CD4-positive, alpha-beta memory T cell (primary cell): ENCODE results near the gene KPNA1. TPM values are rescaled to one million over a fixed set of nuclear protein-coding genes. Genes with fewer than 3 reads are reported as not detected.

Source experiments
- polyA plus RNA-seq, 2 donors: library from polyadenylated mRNA; unstranded; fragments of 300-500 nt; fragmentation: Illumina TruSeq; gene quantifications; one replicate each; pipeline ENCODE4 v1.2.3, GENCODE V29; 2021
- total RNA-seq, 2 experiments: library from RNA; stranded (reverse); gene quantifications; one replicate each; pipeline ENCODE4 v1.2.3, GENCODE V29; 2021

The KPNA1 gene
- total and polyA plus RNA-seq, 4 experiments from 2014 or later, result 45.6 to 71.5 (median 59.4) TPM

Other genes starting within 250 kb of the KPNA1 start
- gene CSTA, start 189.7 kb downstream of the KPNA1 start, total RNA-seq, result under 1 TPM; 0.61 TPM
- gene CSTA, start 189.7 kb downstream of the KPNA1 start, polyA plus RNA-seq, result not detected
- gene MIX23, start 131.7 kb downstream of the KPNA1 start, total RNA-seq, result 10 to 100 TPM; 23.4 to 25.1 TPM
- 1 to 10 TPM; 5.3 to 8.9 TPM for gene MIX23, start 131.7 kb downstream of the KPNA1 start, polyA plus RNA-seq
- 10 to 100 TPM; 31.1 to 32.8 TPM for gene FAM162A, start 130.8 kb downstream of the KPNA1 start, total RNA-seq
- 100 to 1,000 TPM in 1 of 2 donors, 10 to 100 TPM in 1; 96.6 to 136 TPM for gene FAM162A, start 130.8 kb downstream of the KPNA1 start, polyA plus RNA-seq
- 10 to 100 TPM; 19.2 to 19.4 TPM for gene WDR5B, start 98.9 kb downstream of the KPNA1 start, total RNA-seq
- gene WDR5B, start 98.9 kb downstream of the KPNA1 start, polyA plus RNA-seq, result 1 to 10 TPM; 1.0 to 2.3 TPM
- 10 to 100 TPM; 24.0 to 26.0 TPM for gene PARP9, start 49.4 kb upstream of the KPNA1 start, total RNA-seq
- gene PARP9, start 49.4 kb upstream of the KPNA1 start, polyA plus RNA-seq, result 10 to 100 TPM; 23.1 to 43.4 TPM
- gene DTX3L, start 49.4 kb upstream of the KPNA1 start, total RNA-seq, result 10 to 100 TPM; 49.3 to 51.0 TPM
- 10 to 100 TPM; 14.8 to 34.4 TPM for gene DTX3L, start 49.4 kb upstream of the KPNA1 start, polyA plus RNA-seq
- gene PARP15, start 62.7 kb upstream of the KPNA1 start, total RNA-seq, result 10 to 100 TPM; 74.5 to 78.0 TPM
- gene PARP15, start 62.7 kb upstream of the KPNA1 start, polyA plus RNA-seq, result 10 to 100 TPM in 1 of 2 donors, 1 to 10 TPM in 1; 7.6 to 11.9 TPM
- 10 to 100 TPM; 68.7 to 79.6 TPM for gene PARP14, start 165.9 kb upstream of the KPNA1 start, total RNA-seq
- gene PARP14, start 165.9 kb upstream of the KPNA1 start, polyA plus RNA-seq, result 10 to 100 TPM in 1 of 2 donors, 1 to 10 TPM in 1; 5.4 to 19.1 TPM